ENCODE results near the gene CASQ2.
"Not testable (repeated sequence)": the region's sequence is repeated elsewhere in the genome, so short reads cannot be mapped to it uniquely, and the experiment has no call there.

CASQ2 gene

DNA sequence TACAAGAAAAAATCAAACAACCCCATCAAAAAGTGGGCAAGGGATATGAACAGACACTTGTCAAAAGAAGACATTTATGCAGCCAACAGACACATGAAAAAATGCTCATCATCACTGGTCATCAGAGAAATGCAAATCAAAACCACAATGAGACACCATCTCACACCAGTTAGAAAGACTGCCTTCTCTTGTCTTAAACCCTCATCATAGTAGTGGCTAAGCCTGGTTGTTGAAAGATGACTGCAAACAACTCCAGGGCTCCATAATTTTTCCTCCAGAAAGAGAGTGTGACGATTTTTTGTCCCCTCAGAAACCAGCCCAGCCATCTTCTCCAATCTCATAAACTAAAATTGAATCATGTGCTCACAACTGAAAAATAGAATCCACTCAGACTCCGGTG is 12.1 kb upstream of the CASQ2 start:
- not testable (repeated sequence) for DNase-seq (ENCODE audit: low read depth)

DNA sequence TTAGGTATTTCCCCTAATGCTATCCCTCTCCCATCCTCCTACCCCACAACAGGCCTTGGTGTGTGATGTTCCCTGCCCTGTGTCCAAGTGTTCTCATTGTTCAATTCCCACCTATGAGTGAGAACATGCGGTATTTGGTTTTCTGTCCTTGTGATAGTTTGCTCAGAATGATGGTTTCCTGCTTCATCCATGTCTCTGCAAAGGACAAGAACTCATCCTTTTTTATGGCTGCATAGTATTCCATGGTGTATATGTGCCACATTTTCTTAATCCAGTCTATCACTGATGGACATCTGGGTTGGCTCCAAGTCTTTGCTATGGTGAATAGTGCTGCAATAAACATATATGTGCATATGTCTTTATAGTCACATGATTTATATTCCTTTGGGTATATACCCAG is 10.6 kb upstream of the CASQ2 start:
- not testable (repeated sequence) for DNase-seq (ENCODE audit: low read depth)

- DNase-seq (ENCODE audit: low read depth), result no peak
Measured at GRCh38 chr1:115771847-115772457, 3.4 kb upstream of the CASQ2 start.

GRCh38 chr1:115771094-115771846 is 2.8 kb upstream of the CASQ2 start:
- no peak for DNase-seq (ENCODE audit: low read depth)

DNA sequence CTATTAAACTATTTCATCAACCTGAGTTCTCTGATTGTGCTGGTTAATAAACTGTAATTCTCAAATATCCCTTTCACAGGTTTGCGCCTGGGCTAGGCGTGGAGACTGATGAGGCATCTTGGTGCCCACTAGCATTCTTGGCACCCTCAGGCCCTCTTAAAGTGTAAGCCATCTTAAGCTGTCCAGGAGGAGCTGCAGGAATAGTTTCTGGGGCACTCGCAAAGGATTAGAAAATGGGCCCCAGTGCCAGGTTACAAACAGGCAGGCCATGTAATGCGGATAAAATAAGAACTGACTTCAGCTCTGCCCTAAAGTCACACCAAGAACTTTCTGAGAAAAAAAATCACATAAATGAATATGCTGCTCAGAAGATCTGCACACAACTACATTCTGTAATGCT is 1.1 kb downstream of the CASQ2 start:
- no peak for DNase-seq (ENCODE audit: low read depth)

GRCh38 chr1:115765091-115765490 is 3.4 kb downstream of the CASQ2 start:
- DNase-seq (ENCODE audit: low read depth), result no peak

DNA sequence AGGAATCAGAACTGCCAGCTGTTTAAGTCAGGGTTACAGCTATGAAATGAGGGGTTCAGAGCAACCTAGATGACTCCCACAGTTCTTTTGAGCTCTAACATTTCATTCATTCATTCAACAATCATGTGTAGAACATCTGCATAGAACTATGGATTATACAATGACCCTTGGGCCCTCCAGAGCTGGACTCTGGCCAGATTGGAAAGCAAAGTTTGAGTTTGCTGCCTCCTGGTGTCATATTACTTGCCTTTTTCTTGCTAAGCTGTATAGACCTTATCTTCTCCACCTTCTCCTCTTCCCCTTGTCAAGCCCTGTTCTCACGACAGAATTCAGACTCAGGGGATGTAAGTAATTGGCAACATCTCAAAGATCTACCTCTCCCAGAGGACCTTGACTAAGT is 4.0 kb downstream of the CASQ2 start:
- no peak for DNase-seq (ENCODE audit: low read depth)

- DNase-seq (ENCODE audit: low read depth), result no peak
Measured at GRCh38 chr1:115762779-115763178, 5.7 kb downstream of the CASQ2 start.

GRCh38 chr1:115761601-115762302 is 6.8 kb downstream of the CASQ2 start:
- DNase-seq (ENCODE audit: low read depth), result no peak

GRCh38 chr1:115757856-115758255 is 10.7 kb downstream of the CASQ2 start:
- no peak for DNase-seq (ENCODE audit: low read depth)

- no peak for DNase-seq (ENCODE audit: low read depth)
Measured at GRCh38 chr1:115757326-115757725, 11.2 kb downstream of the CASQ2 start.

DNA sequence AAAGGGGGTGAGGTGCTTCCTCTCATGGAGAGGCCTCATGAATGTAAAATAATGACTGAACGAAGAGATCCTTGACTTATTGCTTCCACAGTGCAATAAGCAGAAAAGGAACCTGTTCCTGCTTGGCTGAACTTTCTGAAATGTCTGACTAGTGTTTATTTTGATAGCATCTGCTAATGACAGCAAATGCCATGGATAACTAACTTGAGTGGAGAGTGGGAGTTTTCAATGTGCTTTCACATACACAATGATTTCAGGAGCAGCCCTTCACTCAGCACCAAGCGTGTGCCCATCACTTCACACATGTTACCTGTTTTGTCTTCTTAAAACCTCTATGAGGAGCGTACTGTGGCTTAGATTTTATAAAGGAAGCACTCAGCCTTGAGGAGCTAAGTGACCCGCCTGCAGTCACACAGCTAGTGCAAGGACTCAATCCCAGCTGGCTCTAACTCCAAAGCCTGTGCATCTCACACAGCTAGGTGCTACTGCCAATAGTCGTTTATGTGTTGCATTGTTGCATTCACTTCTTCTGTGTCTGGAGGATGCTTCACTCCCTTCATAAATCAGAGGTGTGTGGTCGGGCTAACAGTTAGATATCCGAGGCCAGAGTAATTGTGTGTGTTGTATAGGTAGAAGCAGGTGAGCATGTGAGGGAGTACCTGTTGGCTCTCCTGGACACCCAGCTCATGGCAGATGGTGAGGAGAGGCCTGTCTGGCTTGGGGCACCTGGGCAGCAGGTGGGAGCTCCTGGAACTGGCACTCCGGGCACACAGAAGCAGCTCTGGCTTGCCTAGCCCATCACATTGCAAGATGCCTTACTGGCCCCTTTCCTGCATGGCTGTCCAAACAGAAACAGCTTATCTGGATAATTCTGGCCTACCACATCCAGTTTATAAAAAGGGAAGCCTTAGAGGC is 12.8 kb downstream of the CASQ2 start:
- no peak for DNase-seq (ENCODE audit: low read depth)

DNA sequence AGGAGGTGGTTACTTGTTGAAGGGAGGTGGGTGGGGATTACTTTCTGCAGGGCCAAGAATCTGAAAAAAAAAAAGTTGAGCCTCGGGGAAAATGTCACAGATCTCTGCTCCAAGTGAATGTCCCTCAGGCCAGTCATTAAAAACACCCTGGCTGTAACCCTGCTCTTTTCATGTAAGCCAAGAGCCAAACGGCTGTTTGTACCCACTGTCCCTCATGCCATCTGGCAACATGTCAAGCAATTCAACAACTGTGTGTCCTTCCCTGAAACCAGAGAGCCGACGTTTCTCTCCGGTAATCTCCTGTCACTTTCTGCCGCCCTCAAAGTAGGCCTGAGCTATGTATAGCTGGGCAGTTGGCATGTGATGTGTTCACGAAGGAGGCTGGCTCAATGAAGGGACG is 14.7 kb downstream of the CASQ2 start:
- no peak for DNase-seq (ENCODE audit: low read depth)

- no peak for DNase-seq (ENCODE audit: low read depth)
Measured at GRCh38 chr1:115753361-115753760, 15.2 kb downstream of the CASQ2 start.

GRCh38 chr1:115748401-115749150 is 19.9 kb downstream of the CASQ2 start:
- DNase-seq (ENCODE audit: low read depth), result no peak

DNA sequence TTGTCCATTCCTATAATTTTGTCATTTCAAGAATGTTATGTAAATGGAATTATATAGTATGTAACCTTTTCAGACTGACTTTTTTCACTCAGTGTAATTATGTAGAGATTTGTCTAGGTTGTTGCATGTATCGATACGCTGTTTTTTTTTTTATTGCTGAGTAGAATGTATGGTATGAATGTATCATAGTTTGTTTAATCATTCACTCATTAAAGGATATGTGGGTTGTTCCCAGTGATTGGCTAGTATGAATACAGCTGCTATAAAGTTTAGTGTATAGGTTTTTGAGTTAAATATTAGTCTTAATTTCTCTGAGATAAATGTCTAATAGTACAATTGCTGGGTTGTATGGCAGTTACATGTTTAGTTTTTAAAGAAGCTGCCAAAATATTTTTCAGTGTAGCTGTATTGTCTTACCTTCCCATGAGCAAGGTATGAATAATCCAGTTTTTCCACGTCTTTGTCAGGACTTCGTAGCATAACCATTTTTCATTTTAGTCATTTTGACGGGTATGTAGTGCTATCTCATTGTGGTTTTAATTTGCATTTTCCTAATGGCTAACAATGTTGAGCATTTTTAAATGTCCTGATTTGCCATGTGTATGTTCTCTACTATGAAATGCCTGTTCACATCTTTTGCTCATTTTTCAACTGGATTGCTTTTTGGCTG is 22.4 kb downstream of the CASQ2 start:
- no peak for DNase-seq (ENCODE audit: low read depth)

GRCh38 chr1:115744646-115745275 is 23.8 kb downstream of the CASQ2 start:
- no peak for DNase-seq (ENCODE audit: low read depth)

GRCh38 chr1:115740811-115741210 is 27.7 kb downstream of the CASQ2 start:
- DNase-seq (ENCODE audit: low read depth), result no peak

- DNase-seq (ENCODE audit: low read depth), result no peak
Measured at GRCh38 chr1:115732316-115732715, 36.2 kb downstream of the CASQ2 start.

DNA sequence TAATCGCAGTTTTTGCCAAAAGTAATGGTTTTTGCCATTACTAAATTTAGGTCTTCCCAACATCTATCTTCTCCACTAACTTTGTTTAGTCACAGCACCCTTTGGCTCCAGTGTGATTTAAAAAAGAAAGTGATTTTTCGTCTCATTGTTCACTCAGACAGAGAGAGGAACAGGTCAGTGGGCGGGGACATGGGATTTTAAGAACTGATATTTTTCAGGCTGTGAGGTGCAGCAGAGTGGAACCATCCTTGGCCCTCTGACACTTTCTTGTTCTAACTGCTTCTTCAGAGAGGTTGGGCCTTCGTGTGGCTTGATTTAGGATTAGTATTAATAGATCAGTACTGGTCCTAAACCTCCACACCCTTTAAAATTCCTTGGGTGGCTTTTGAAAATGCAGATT is 38.8 kb downstream of the CASQ2 start:
- DNase-seq (ENCODE audit: low read depth), result no peak
